MCF 10A (cell line): Measurements from ENCODE around the gene POP7. TPM values are rescaled to one million over a fixed set of nuclear protein-coding genes. Genes with fewer than 3 reads are reported as not detected.

Experiments
- BruUV-seq: library from RNA; stranded (reverse); fragments of 400-500 nt; replicated peaks from 2 replicates; lab custom pipeline; 2021; lab: Mats Ljungman, UMichigan
- CTCF ChIA-PET: fragments of 300-600 bp; sonication (Branson Sonifier 250); formaldehyde crosslinking; extraction: SDS; loops from one replicate; lab custom pipeline; 2021; ENCODE audit warnings: antibody characterized with exemption, inconsistent platforms; lab: Yijun Ruan, JAX
- POLR2A ChIA-PET: fragments of 300-600, 350-650 bp; sonication (Branson Sonifier 250); formaldehyde crosslinking; extraction: SDS; loops from one replicate; lab custom pipeline; 2020; ENCODE audit warnings: antibody characterized with exemption, inconsistent platforms; lab: Yijun Ruan, JAX
- DNase-seq: peaks from one replicate; pipeline ENCODE4 v3.0.0-alpha.2; 2018; ENCODE audit not compliant: unreplicated experiment
- H3K27ac Mint-ChIP-seq: one replicate; pipeline ENCODE4 v1.8.0; 2022; ENCODE audit warnings: mild to moderate bottlenecking, low read depth, mixed read lengths; ENCODE audit not compliant: unreplicated experiment
- H3K27me3 Mint-ChIP-seq: one replicate; pipeline ENCODE4 v1.8.0; 2022; ENCODE audit warnings: mixed read lengths; ENCODE audit not compliant: insufficient read depth, unreplicated experiment
- H3K36me3 Mint-ChIP-seq: one replicate; pipeline ENCODE4 v1.8.0; 2022; ENCODE audit warnings: mild to moderate bottlenecking, moderate library complexity, mixed read lengths; ENCODE audit not compliant: insufficient read depth, unreplicated experiment
- H3K4me1 Mint-ChIP-seq: one replicate; pipeline ENCODE4 v1.8.0; 2022; ENCODE audit warnings: mixed read lengths; ENCODE audit not compliant: insufficient read depth, unreplicated experiment
- H3K4me3 Mint-ChIP-seq: one replicate; pipeline ENCODE4 v1.8.0; 2022; ENCODE audit warnings: mild to moderate bottlenecking, moderate library complexity, mixed read lengths; ENCODE audit not compliant: unreplicated experiment
- H3K9me3 Mint-ChIP-seq: one replicate; pipeline ENCODE4 v1.8.0; 2022; ENCODE audit warnings: mixed read lengths; ENCODE audit not compliant: unreplicated experiment
- CTCF ChIP-seq: fragments of 200-600 bp; IDR thresholded peaks from one replicate; pipeline ENCODE4 v1.8.0; 2022; ENCODE audit warnings: antibody characterized with exemption, mild to moderate bottlenecking; ENCODE audit not compliant: unreplicated experiment
- intact Hi-C: fragments of 100-400 bp; cut with micrococcal nuclease; formaldehyde crosslinking; loops from 2 replicates; pipeline ENCODE4 v1.14.1; 2022
- total RNA-seq: library from RNA; stranded (reverse); gene quantifications from 2 replicates; pipeline ENCODE4 v1.2.3, GENCODE V29; 2022

Gene POP7
- total RNA-seq, 1 experiment from 2014 or later, result 59.2 TPM

- TF ChIP-seq CTCF, result peak; percentile 81
- no peaks in the 10 kb centered on the region for H3K27me3 Mint-ChIP-seq
- H3K36me3 Mint-ChIP-seq, result peaks cover 31% of the 10 kb centered on the region
- H3K4me1 Mint-ChIP-seq, result peaks cover 19% of the 10 kb centered on the region
- peak; percentile 82 for DNase-seq
- H3K4me3 Mint-ChIP-seq, result peak overlapping the region; percentile 93
- CTCF ChIA-PET, result interaction anchor here (0.5 to 7.2 kb wide), 48 partner anchors 13 to 721 kb away, joined by 3 to 103 read pairs (median 4); partner anchors contain the start of genes EPO, FBXO24, LRCH4 and MOSPD3
- TSS peak; percentile 52 for BruUV-seq
- H3K27ac Mint-ChIP-seq, result peak overlapping the region; percentile 92
- no peaks in the 10 kb centered on the region for H3K9me3 Mint-ChIP-seq
- intact Hi-C loops, result loop anchor here (1.0 to 5.0 kb wide), 3 partner anchors 90 to 225 kb away; partner anchors contain the start of gene PCOLCE
- POLR2A ChIA-PET, result interaction anchor here (0.6 to 7.6 kb wide), 8 partner anchors 10 to 526 kb away, joined by 3 to 57 read pairs (median 15); partner anchors contain the start of genes FBXO24, GNB2, LRCH4 and POP7
Observed at GRCh38 chr7:100691676-100692577, 14.0 kb upstream of the POP7 start.

- no peaks in the 10 kb centered on the region for H3K9me3 Mint-ChIP-seq
- peaks cover 19% of the 10 kb centered on the region for H3K4me1 Mint-ChIP-seq
- H3K27ac Mint-ChIP-seq, result peak overlapping the region; percentile 92
- intact Hi-C loops, result loop anchor here (5.0 kb wide), 2 partner anchors 90 to 225 kb away; partner anchors contain the start of gene PCOLCE
- BruUV-seq, result no TSS peak
- H3K36me3 Mint-ChIP-seq, result peaks cover 31% of the 10 kb centered on the region
- peak overlapping the region; percentile 93 for H3K4me3 Mint-ChIP-seq
- ChIA-PET CTCF (interaction anchor here (0.6 to 7.2 kb wide), 33 partner anchors 13 to 721 kb away, joined by 3 to 103 read pairs (median 4); partner anchors contain the start of genes FBXO24, LRCH4, MOSPD3 and POP7), POLR2A (interaction anchor here (0.7 to 7.6 kb wide), 7 partner anchors 11 to 525 kb away, joined by 3 to 57 read pairs (median 24); partner anchors contain the start of genes FBXO24, GNB2, LRCH4 and POP7)
- no peak for TF ChIP-seq CTCF
- H3K27me3 Mint-ChIP-seq, result no peaks in the 10 kb centered on the region
- no peak for DNase-seq
Observed at GRCh38 chr7:100692578-100692961, 13.4 kb upstream of the POP7 start.

- POLR2A ChIA-PET, result interaction anchor here (1.1 to 7.6 kb wide), 7 partner anchors 12 to 159 kb away, joined by 3 to 57 read pairs (median 24); partner anchors contain the start of genes FBXO24, GNB2, LRCH4 and MOSPD3
- peak overlapping the region; percentile 93 for H3K4me3 Mint-ChIP-seq
- no peaks in the 10 kb centered on the region for H3K27me3 Mint-ChIP-seq
- peak overlapping the region; percentile 92 for H3K27ac Mint-ChIP-seq
- H3K4me1 Mint-ChIP-seq, result peaks cover 19% of the 10 kb centered on the region
- H3K36me3 Mint-ChIP-seq, result peaks cover 22% of the 10 kb centered on the region
- CTCF ChIA-PET, result interaction anchor here (0.6 to 7.2 kb wide), 19 partner anchors 12 to 551 kb away, joined by 3 to 103 read pairs (median 4); partner anchors contain the start of genes FBXO24, MOSPD3, POP7 and SLC12A9
- TF ChIP-seq CTCF, result no peak
- no peak for DNase-seq
- no peaks in the 10 kb centered on the region for H3K9me3 Mint-ChIP-seq
- intact Hi-C loops, result loop anchor here (5.0 kb wide), 2 partner anchors 91 to 226 kb away; partner anchors contain the start of gene PCOLCE
- BruUV-seq, result no TSS peak
Observed at GRCh38 chr7:100693312-100694097, 12.4 kb upstream of the POP7 start.
